NCI-H1092 treated with DMSO at 0.1 percent for 48 hours (cell line): Measurements from ENCODE around the gene SPDYE8.
"Not testable (repeated sequence)": the region's sequence is repeated elsewhere in the genome, so short reads cannot be mapped to it uniquely, and the experiment has no call there.

Source experiments
- DNase-seq: peaks from one replicate; lab custom pipeline; 2025; lab: John Stamatoyannopoulos, UW

The SPDYE8 gene

DNA sequence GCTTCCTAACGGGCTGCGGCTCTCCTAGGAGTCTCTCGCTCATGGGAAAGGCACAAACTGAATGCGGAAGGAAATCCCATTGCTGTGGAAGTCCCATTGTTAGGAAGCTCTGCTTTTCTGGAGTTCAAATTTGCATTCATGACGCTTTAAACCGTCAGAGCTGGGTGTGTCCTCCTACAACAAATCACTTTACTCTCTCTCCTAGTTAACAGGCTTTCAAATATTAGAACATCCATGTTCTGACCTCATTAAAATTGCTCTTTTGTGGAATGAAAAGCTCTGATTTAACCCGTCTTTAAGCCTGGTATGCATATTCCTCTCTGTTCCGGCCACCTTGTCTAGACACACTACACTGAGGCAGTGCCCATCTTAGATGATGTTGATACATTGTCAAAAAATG lies at the start of gene SPDYE8:
TSS of gene SPDYE8 (minus strand) at position 101 of the 400 bp plus-strand sequence. CDS start 1,800 bp downstream, outside the sequence.
- not testable (repeated sequence) for DNase-seq

DNA sequence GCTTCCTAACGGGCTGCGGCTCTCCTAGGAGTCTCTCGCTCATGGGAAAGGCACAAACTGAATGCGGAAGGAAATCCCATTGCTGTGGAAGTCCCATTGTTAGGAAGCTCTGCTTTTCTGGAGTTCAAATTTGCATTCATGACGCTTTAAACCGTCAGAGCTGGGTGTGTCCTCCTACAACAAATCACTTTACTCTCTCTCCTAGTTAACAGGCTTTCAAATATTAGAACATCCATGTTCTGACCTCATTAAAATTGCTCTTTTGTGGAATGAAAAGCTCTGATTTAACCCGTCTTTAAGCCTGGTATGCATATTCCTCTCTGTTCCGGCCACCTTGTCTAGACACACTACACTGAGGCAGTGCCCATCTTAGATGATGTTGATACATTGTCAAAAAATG lies 28.2 kb upstream of the SPDYE8 start, which contains the start of gene SPDYE11:
TSS of gene SPDYE11 (minus strand) at position 101 of the 400 bp plus-strand sequence. CDS start 1,800 bp downstream, outside the sequence.
- DNase-seq = not testable (repeated sequence)

DNA sequence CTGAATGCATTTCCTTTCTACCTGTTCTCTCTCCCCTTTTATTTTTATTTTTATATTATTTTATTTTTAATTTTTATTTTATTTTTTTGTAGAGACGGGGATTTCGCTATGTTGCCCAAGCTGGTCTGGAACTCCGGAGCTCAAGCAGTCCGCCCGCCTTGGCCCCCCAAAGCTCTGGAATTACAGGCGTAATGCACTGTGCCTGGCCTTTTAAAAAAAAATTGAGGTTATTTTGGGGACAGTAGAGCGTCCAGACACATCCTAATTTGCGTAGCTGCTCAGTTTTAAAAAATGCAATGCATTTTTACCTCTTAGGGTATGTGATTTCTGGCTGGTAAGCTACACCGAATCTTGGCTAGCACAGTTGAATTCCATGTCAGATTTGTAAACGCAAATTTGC lies 23.1 kb downstream of the SPDYE8 start:
- not testable (repeated sequence) for DNase-seq

GRCh38 chr7:73005693-73006447 lies 23.7 kb downstream of the SPDYE8 start:
- DNase-seq = not testable (repeated sequence)

- DNase-seq = not testable (repeated sequence)
Measured at GRCh38 chr7:73005356-73005692, 24.2 kb downstream of the SPDYE8 start.

DNA sequence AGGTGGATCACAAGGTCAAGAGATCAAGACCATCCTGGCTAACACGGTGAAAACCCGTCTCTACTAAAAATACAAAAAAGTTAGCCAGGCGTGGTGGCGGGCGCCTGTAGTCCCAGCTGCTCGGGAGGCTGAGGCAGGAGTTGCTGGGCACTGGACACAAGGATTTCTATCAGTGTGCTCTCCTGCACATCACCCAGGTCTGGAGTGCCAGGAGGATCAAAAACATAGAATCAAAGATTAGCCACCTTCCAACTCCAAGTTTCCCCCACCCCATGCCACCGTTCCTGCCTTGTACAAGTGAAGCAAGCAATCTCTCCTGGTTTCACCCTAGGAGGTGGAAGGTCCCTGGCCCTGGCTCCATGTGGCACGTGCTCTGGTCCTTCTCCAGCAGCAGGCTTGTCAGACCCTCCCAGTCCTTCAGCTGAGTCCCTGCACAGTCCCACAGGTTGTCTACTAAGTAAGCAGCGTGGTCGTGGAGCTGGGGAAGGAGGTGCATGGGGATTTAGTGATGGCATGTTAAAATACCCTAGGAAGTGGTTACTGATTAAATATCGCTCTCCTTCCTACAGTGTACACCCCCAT lies 31.6 kb downstream of the SPDYE8 start:
- not testable (repeated sequence) for DNase-seq

DNA sequence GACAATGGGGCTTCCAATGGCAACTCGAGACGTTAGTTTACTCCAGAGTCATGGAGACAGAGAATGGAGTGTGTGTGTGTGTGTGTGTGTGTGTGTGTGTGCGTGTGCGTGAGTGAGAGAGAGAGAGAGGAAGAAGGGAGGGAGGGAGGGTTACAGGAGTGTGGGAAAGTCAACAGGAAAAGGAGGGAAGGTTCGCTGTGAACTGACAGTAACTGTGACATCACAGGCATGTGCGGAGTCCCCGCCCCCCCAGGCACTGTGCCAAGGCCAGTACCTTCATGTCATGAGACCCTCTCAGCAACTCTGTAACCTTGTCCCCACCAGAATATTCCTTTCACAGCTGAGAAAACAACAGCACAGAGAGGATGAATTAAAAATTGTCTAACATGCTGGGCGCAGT lies 32.1 kb downstream of the SPDYE8 start:
- DNase-seq = not testable (repeated sequence)

DNA sequence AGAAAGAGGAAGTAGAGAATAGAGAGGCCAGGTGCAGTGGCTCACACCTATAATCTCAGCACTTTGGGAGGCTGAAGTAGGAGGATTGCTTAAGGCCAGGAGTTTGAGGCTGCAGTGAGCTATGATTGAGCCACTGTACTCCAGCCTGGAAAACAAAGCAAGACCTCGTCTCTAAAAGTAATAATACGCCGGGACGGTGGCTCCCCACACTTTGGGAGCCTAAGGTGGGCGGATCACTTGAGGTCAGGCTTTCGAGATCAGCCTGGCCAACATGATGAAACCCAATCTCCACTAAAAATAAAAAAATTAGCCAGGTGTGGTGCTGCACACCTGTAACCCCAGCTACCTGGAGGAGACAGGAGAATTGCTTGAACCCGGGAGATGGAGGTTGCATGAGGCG lies 34.1 kb downstream of the SPDYE8 start:
- DNase-seq = not testable (repeated sequence)

- not testable (repeated sequence) for DNase-seq
Measured at GRCh38 chr7:72990146-72990913, 39.2 kb downstream of the SPDYE8 start.

DNA sequence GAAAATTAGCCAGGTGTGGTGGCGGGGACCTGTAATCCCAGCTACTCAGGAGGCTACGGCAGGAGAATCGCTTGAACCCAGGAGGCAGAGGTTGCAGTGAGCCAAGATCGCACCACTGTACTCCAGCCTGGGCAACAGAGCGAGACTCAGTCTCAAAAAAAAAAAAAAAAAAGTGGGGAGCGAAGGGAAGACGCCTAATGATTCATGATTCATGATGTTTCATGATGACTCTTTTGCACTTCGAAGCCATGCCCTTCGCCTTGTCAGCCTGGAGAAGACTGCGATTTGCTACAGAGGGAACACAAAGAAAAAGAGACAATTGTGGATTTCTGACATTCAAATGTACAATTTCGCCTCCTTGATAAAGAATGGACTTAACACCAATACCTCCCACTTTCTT lies 47.5 kb downstream of the SPDYE8 start:
- DNase-seq = not testable (repeated sequence)

GRCh38 chr7:72980382-72980781 lies 49.2 kb downstream of the SPDYE8 start:
- not testable (repeated sequence) for DNase-seq

- not testable (repeated sequence) for DNase-seq
Measured at GRCh38 chr7:72976434-72976833, 53.1 kb downstream of the SPDYE8 start.

DNA sequence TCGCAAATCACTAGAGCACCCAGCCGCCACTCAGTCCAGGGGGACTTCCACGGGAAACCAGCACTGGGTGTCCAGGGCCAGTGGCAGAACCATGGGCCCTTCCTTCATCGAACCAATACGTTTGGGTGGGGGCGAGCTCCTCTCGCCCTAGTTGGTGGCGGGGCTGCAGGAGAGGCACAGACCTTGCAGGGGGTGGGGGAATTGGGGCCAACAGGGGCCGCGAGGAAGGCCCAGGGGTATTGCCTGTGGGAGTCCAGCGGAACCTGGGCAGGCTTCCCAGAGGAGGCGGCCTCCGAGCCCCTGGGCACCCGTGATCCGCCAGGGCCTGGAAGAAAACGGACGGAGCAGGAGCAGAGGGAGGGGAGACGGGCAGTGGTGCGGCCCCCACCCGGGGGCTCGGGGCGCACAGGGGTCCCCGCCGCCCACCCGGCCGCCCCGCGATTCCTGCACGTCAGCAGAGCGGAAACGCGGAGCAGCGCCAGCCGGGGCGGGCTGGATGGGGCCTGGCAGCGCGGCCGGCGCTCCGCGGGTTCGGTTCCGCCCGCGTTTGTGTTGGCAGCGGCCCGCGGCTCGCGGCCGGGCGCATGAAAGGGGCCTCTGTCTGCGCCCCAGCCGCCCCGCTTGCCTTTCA lies 53.8 kb downstream of the SPDYE8 start:
- not testable (repeated sequence) for DNase-seq

- not testable (repeated sequence) for DNase-seq
Measured at GRCh38 chr7:72974781-72975180, 54.8 kb downstream of the SPDYE8 start.

DNA sequence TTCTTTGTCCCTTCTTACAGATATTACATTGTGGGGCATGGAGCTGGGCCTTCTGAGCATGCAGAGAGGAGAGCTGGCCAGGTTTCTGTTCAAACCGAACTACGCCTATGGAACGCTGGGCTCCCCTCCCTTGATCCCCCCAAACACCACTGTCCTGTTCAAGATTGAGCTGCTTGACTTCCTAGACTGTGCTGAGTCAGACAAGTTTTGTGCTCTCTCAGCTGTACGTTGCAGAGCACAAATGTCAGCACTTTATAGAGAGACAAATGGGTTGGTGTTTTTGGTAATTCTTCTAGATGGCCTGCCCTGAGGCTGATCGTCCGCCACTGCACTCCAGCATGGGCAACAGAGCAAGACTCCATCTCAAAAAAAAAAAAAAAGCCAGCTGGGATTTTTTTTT lies 58.1 kb downstream of the SPDYE8 start:
- DNase-seq = not testable (repeated sequence)
